H9 (cell line): ENCODE data around the gene SEC22A. TPM values are rescaled to one million over a fixed set of nuclear protein-coding genes. Genes with fewer than 3 reads are reported as not detected.

Experiments
- DNase-seq: peaks from one replicate; pipeline ENCODE4 v3.0.0-alpha.2; 2017
- H2AFZ ChIP-seq: one replicate; pipeline ENCODE4 v1.6.1; 2013; ENCODE audit warnings: mild to moderate bottlenecking, low read length, control low read depth, moderate library complexity
- H2AK5ac ChIP-seq: 2 replicates; pipeline ENCODE4 v1.6.1; 2013; ENCODE audit warnings: low read length, control low read depth, mixed read lengths; ENCODE audit not compliant: insufficient read length
- H2BK120ac ChIP-seq: one replicate; pipeline ENCODE4 v1.6.1; 2013; ENCODE audit warnings: low read depth, mild to moderate bottlenecking, low read length, control low read depth, inconsistent platforms; ENCODE audit not compliant: poor library complexity, severe bottlenecking
- H2BK12ac ChIP-seq: 2 replicates; pipeline ENCODE4 v1.6.1; 2013; ENCODE audit warnings: low read length, control low read depth, mixed read lengths, low read depth; ENCODE audit not compliant: insufficient read length
- H2BK15ac ChIP-seq: 2 replicates; pipeline ENCODE4 v1.6.1; 2013; ENCODE audit warnings: low read depth, low read length, control low read depth
- H2BK20ac ChIP-seq: one replicate; pipeline ENCODE4 v1.6.1; 2013; ENCODE audit warnings: low read depth, mild to moderate bottlenecking, low read length, control low read depth, inconsistent platforms; ENCODE audit not compliant: poor library complexity, severe bottlenecking
- H2BK5ac ChIP-seq: 2 replicates; pipeline ENCODE4 v1.6.1; 2013; ENCODE audit warnings: low read length, control low read depth, mixed read lengths; ENCODE audit not compliant: insufficient read length
- H3K14ac ChIP-seq: 2 replicates; pipeline ENCODE4 v1.6.1; 2013; ENCODE audit warnings: low read length, control low read depth; ENCODE audit not compliant: insufficient read depth
- H3K18ac ChIP-seq: 2 replicates; pipeline ENCODE4 v1.6.1; 2013; ENCODE audit warnings: low read depth, mild to moderate bottlenecking, mixed read lengths, low read length, control low read depth; ENCODE audit not compliant: insufficient read length
- H3K23ac ChIP-seq: 2 replicates; pipeline ENCODE4 v1.6.1; 2013; ENCODE audit warnings: low read length, control low read depth, mixed read lengths, low read depth; ENCODE audit not compliant: insufficient read length
- H3K23me2 ChIP-seq: 2 replicates; pipeline ENCODE4 v1.6.1; 2013; ENCODE audit warnings: low read depth, mild to moderate bottlenecking, mixed read lengths, low read length, control low read depth; ENCODE audit not compliant: insufficient read length, poor library complexity, severe bottlenecking
- H3K27ac ChIP-seq: 2 replicates; pipeline ENCODE4 v1.5.1; 2013; ENCODE audit warnings: low read length, control low read depth, mixed read lengths, low read depth; ENCODE audit not compliant: insufficient read length
- H3K27me3 ChIP-seq: 2 replicates; pipeline ENCODE4 v1.6.1; 2013; ENCODE audit warnings: low read length, control low read depth, inconsistent platforms; ENCODE audit not compliant: insufficient read depth
- H3K4ac ChIP-seq: 2 replicates; pipeline ENCODE4 v1.6.1; 2013; ENCODE audit warnings: low read depth, mild to moderate bottlenecking, control low read depth, inconsistent platforms, low read length, moderate library complexity
- H3K4me1 ChIP-seq: 2 replicates; pipeline ENCODE4 v1.6.1; 2013; ENCODE audit warnings: low read length, control low read depth, inconsistent platforms; ENCODE audit not compliant: insufficient read depth
- H3K4me2 ChIP-seq: 2 replicates; pipeline ENCODE4 v1.6.1; 2013; ENCODE audit warnings: low read length, control low read depth, mixed read lengths; ENCODE audit not compliant: insufficient read length, insufficient read depth
- H3K56ac ChIP-seq: 2 replicates; pipeline ENCODE4 v1.6.1; 2013; ENCODE audit warnings: low read depth, mild to moderate bottlenecking, mixed read lengths, low read length, control low read depth; ENCODE audit not compliant: insufficient read length
- H3K79me1 ChIP-seq: 2 replicates; pipeline ENCODE4 v1.6.1; 2013; ENCODE audit warnings: low read depth, mild to moderate bottlenecking, moderate library complexity, low read length, control low read depth, inconsistent platforms; ENCODE audit not compliant: insufficient read depth, poor library complexity, severe bottlenecking
- H3K79me2 ChIP-seq: 2 replicates; pipeline ENCODE4 v1.6.1; 2013; ENCODE audit warnings: low read length, control low read depth, inconsistent platforms; ENCODE audit not compliant: insufficient read depth
- H3K9ac ChIP-seq: 2 replicates; pipeline ENCODE4 v1.6.1; 2013; ENCODE audit warnings: low read length, control low read depth, mixed read lengths; ENCODE audit not compliant: insufficient read length; ENCODE audit errors: extremely low read depth
- H3K9me3 ChIP-seq: one replicate; pipeline ENCODE4 v1.6.1; 2013; ENCODE audit warnings: low read depth, low read length, inconsistent platforms; ENCODE audit not compliant: control insufficient read depth
- H3T11ph ChIP-seq: one replicate; pipeline ENCODE4 v1.6.1; 2013; ENCODE audit warnings: mild to moderate bottlenecking, low read length, control low read depth, inconsistent platforms
- H4K20me1 ChIP-seq: one replicate; pipeline ENCODE4 v1.6.1; 2013; ENCODE audit not compliant: control insufficient read depth, insufficient read length, insufficient read depth
- H4K5ac ChIP-seq: 2 replicates; pipeline ENCODE4 v1.6.1; 2013; ENCODE audit warnings: low read depth, mild to moderate bottlenecking, mixed read lengths, low read length, control low read depth; ENCODE audit not compliant: insufficient read length
- H4K8ac ChIP-seq: replicated peaks from 2 replicates; pipeline ENCODE4 v1.6.1; 2013; ENCODE audit warnings: low read length, control low read depth, mixed read lengths, low read depth; ENCODE audit not compliant: insufficient read length
- H4K91ac ChIP-seq: 2 replicates; pipeline ENCODE4 v1.6.1; 2013; ENCODE audit warnings: low read depth, mild to moderate bottlenecking, moderate library complexity, mixed read lengths, low read length, control low read depth; ENCODE audit not compliant: insufficient read length
- H3K27ac Mint-ChIP-seq, 3 experiments: 2 replicates in 2 of 3; 3 replicates in 1 of 3; pipeline ENCODE4 v1.8.0; 2020 to 2021; ENCODE audit warnings: mixed read lengths in 3 of 3, mild to moderate bottlenecking in 1 of 3, moderate library complexity in 1 of 3
- H3K27me3 Mint-ChIP-seq: 2 replicates; pipeline ENCODE4 v1.8.0; 2021; ENCODE audit warnings: low read depth, mild to moderate bottlenecking, moderate library complexity, mixed read lengths
- H3K36me3 Mint-ChIP-seq, 3 experiments: 2 replicates in 2 of 3; 3 replicates in 1 of 3; pipeline ENCODE4 v1.8.0; 2020 to 2021; ENCODE audit warnings: low read depth in 3 of 3, mixed read lengths in 3 of 3; ENCODE audit not compliant: insufficient read depth in 1 of 3
- H3K4me1 Mint-ChIP-seq, 2 experiments: 2 replicates each; pipeline ENCODE4 v1.8.0; 2020; ENCODE audit warnings: mixed read lengths in 2 of 2
- H3K4me3 Mint-ChIP-seq, 2 experiments: 2 replicates in 1 of 2; 3 replicates in 1 of 2; pipeline ENCODE4 v1.8.0; 2020 to 2021; ENCODE audit warnings: mild to moderate bottlenecking in 2 of 2, mixed read lengths in 2 of 2, moderate library complexity in 1 of 2
- H3K9me3 Mint-ChIP-seq, 2 experiments: 2 replicates in 1 of 2; 3 replicates in 1 of 2; pipeline ENCODE4 v1.8.0; 2020; ENCODE audit warnings: mild to moderate bottlenecking in 2 of 2, mixed read lengths in 2 of 2, moderate library complexity in 1 of 2
- CTCF ChIP-seq: fragments of 200-600 bp; sonication (generic); conservative IDR thresholded peaks from 3 replicates; pipeline ENCODE4 v1.8.0; 2021; ENCODE audit warnings: antibody characterized with exemption, mild to moderate bottlenecking
- WGBS: extraction: QIAGEN DNeasy Blood & Tissue Kit; methylation state at CpG from one replicate; pipeline ENCODE4 v1.1.7; 2013; ENCODE audit warnings: missing lambda C conversion rate, low lambda C conversion rate, mixed read lengths; ENCODE audit not compliant: insufficient read length; ENCODE audit errors: extremely low coverage; 5-methylcytosine and 5-hydroxymethylcytosine counted together
- total RNA-seq: library from RNA; stranded (reverse); gene quantifications from 2 replicates; pipeline ENCODE4 v1.2.1, GENCODE V29; 2021

SEC22A gene
- total RNA-seq, 1 experiment from 2014 or later, result 9.9 TPM

GRCh38 chr3:123154020-123154985, 47.4 kb upstream of the SEC22A start:
- DNase-seq, result peak; percentile 18
- H2BK20ac ChIP-seq, result no peak overlapping the region
- no peak overlapping the region for H4K5ac ChIP-seq
- no CpG with 5 or more reads among the region's 7 CpGs for WGBS
- H3K23ac ChIP-seq, result no peak overlapping the region
- H2BK12ac ChIP-seq, result no peak overlapping the region
- Mint-ChIP-seq H3K27me3 (no peaks in the 10 kb centered on the region), H3K9me3 (no peaks in the 10 kb centered on the region), H3K4me1 (peaks cover 2 to 6% of the 10 kb centered on the region in 2 experiments; a peak in 2 of 4 replicates), H3K36me3 (peaks cover 13 to 34% (median 16%) of the 10 kb centered on the region in 3 experiments; a peak in 6 of 7 replicates), H3K27ac (peak overlapping the region in 2 of 3 experiments; percentile 59 to 64; a peak in 4 of 7 replicates), H3K4me3 (no peak overlapping the region)
- H2BK15ac ChIP-seq, result no peak overlapping the region
- no peak overlapping the region for H4K8ac ChIP-seq
- no peaks in the 10 kb centered on the region for H3K27me3 ChIP-seq
- no peak for TF ChIP-seq CTCF
- no peak overlapping the region for H3K4me2 ChIP-seq
- no peaks in the 10 kb centered on the region for H3K4me1 ChIP-seq
- H3K79me1 ChIP-seq, result no peaks in the 10 kb centered on the region
- no peak overlapping the region for H2BK5ac ChIP-seq
- H3K14ac ChIP-seq, result no peak overlapping the region; the same call in 1 of the 2 replicates
- no peaks in the 10 kb centered on the region for H3K79me2 ChIP-seq
- no peak overlapping the region for H3K4ac ChIP-seq
- H4K20me1 ChIP-seq, result no peaks in the 10 kb centered on the region
- H3K56ac ChIP-seq, result no peak overlapping the region
- H3K23me2 ChIP-seq, result no peaks in the 10 kb centered on the region
- H3K9ac ChIP-seq, result no peak overlapping the region
- no peak overlapping the region for H2AK5ac ChIP-seq
- no peaks in the 10 kb centered on the region for H3K9me3 ChIP-seq
- no peak overlapping the region for H2AFZ ChIP-seq
- no peak overlapping the region for H2BK120ac ChIP-seq
- no peak overlapping the region for H3K27ac ChIP-seq
- H3K18ac ChIP-seq, result no peak overlapping the region
- H4K91ac ChIP-seq, result no peak overlapping the region
- no peak overlapping the region for H3T11ph ChIP-seq
